ENCODE data around the gene UGT2A2. TPM values are rescaled to one million over a fixed set of nuclear protein-coding genes. Genes with fewer than 3 reads are reported as not detected.

Gene UGT2A2
- polyA plus RNA-seq, 1 of the 3 experiments (the other 2 are of a cell fraction) = not detected

DNA sequence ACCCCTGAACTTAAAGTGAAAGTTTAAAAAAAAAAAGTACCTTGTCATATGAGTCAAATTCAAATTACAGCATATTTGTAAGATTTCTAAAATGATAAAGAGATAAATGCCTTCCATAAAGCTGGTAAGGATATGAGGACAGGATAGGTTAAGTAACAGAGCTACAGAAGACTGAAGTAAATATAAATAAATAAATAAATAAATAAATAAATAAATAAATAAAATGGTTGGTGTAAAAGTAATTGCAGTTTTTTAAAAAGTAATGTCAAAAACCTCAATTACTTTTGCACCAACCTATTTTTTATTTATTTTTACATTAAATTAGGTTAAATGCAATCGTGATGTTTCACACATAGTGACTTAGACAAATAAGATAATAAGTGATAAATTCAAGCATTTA lies 62.2 kb downstream of the UGT2A2 start (continued):
- no peak for TF ChIP-seq YY1 (IDR thresholded peaks at IDR 0.05; ENCODE audit: low read depth)
- TF ChIP-seq, protein P1, sequence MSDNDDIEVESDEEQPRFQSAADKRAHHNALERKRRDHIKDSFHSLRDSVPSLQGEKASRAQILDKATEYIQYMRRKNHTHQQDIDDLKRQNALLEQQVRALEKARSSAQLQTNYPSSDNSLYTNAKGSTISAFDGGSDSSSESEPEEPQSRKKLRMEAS (IDR thresholded peaks at IDR 0.05; ENCODE audit: low read depth) = no peak
- TF ChIP-seq TCF12 (IDR thresholded peaks at IDR 0.05) = no peak
- no peak for TF ChIP-seq MXI1 (IDR thresholded peaks at IDR 0.05; ENCODE audit: low read depth, low read length)
- no peak for TF ChIP-seq RCOR1 (IDR thresholded peaks at IDR 0.05; ENCODE audit: low read length)
- no peak for TF ChIP-seq EZH2phosphoT487 (IDR thresholded peaks at IDR 0.05; ENCODE audit: borderline replicate concordance, low read depth)
- TF ChIP-seq NFIC (IDR thresholded peaks at IDR 0.05; ENCODE audit: borderline replicate concordance) = no peak
- no peak for TF ChIP-seq MEF2A (IDR thresholded peaks at IDR 0.05; ENCODE audit: borderline replicate concordance, low read depth)
- no peak for TF ChIP-seq SMC3 (IDR thresholded peaks at IDR 0.05; ENCODE audit: low read depth, low read length)
- no peak for TF ChIP-seq JUND (IDR thresholded peaks at IDR 0.05)

DNA sequence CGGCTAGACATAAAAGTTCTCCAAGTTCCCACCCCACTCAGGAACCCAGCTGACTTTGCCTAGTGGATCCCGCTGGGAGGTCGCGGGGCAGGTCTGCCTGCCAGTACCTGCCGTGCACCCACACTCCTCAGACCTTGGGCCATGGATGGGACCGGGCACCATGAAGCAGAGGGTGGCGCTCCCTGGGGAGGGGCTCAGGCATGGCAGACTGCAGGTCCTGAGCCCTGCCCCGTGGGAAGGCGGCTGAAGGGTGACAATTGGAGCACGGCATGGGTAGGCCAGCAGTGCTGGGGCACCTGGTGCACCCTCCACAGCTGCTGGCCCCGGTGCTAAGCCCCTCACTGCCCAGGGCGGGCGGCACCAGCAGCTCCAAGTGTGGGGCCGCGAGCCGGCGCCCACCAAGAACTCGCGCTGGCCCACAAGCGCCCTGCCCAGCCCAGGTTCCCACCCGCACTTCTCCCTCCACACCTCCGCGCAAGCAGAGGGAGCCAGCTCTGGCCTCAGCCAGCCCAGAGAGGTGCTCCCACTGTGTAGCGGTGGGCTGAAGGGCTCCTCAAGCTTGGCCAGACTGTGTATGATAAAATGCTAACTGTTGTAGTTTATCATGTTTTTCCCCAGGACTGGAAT lies 63.1 kb downstream of the UGT2A2 start:
- Histone ChIP-seq H3K4me3 (ENCODE audit: low read depth in 2 of 2, low read length in 1 of 2) (no peak overlapping the region), H3K36me3 (replicated peaks in 1 of 2; ENCODE audit: control insufficient read depth in 1 of 2, insufficient read depth in 2 of 2, low read length in 1 of 2) (no peaks in the 10 kb centered on the region), H3K4me1 (ENCODE audit: control insufficient read depth in 1 of 2, insufficient read depth in 2 of 2, low read depth in 1 of 2, low read length in 1 of 2) (no peaks in the 10 kb centered on the region), H3K27ac (ENCODE audit: low read depth in 2 of 2, low read length in 1 of 2) (no peak overlapping the region), H3K9ac (no peak overlapping the region), H3K79me2 (ENCODE audit: insufficient read depth) (no peaks in the 10 kb centered on the region), H3F3A (replicated peaks; ENCODE audit: insufficient read depth) (no peaks in the 10 kb centered on the region), H3K9me2 (no peaks in the 10 kb centered on the region), H3K9me3 (no peaks in the 10 kb centered on the region), H2AFZ (ENCODE audit: low read depth) (no peak overlapping the region), H3K27me3 (ENCODE audit: insufficient read depth) (no peaks in the 10 kb centered on the region; the same call in 1 of the 2 replicates), H4K20me1 (ENCODE audit: insufficient read depth) (no peaks in the 10 kb centered on the region), H3K4me2 (no peak overlapping the region)
- no peak for DNase-seq
- ChIA-PET POLR2A (no interaction called here), CTCF (no interaction called here)
- WGBS (ENCODE audit: low lambda C conversion rate) = 48% methylated on average over 14 of the region's 24 CpGs
- TF ChIP-seq MXI1 (IDR thresholded peaks at IDR 0.05; ENCODE audit: low read depth, low read length) = no peak
- no peak for TF ChIP-seq RAD21 (IDR thresholded peaks at IDR 0.05; ENCODE audit: low read length)
- TF ChIP-seq, protein P2, sequence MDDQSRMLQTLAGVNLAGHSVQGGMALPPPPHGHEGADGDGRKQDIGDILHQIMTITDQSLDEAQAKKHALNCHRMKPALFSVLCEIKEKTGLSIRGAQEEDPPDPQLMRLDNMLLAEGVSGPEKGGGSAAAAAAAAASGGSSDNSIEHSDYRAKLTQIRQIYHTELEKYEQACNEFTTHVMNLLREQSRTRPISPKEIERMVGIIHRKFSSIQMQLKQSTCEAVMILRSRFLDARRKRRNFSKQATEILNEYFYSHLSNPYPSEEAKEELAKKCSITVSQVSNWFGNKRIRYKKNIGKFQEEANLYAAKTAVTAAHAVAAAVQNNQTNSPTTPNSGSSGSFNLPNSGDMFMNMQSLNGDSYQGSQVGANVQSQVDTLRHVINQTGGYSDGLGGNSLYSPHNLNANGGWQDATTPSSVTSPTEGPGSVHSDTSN (IDR thresholded peaks at IDR 0.05) = no peak
- TF ChIP-seq RXRA (IDR thresholded peaks at IDR 0.05; ENCODE audit: borderline replicate concordance, low read depth) = no peak

DNA sequence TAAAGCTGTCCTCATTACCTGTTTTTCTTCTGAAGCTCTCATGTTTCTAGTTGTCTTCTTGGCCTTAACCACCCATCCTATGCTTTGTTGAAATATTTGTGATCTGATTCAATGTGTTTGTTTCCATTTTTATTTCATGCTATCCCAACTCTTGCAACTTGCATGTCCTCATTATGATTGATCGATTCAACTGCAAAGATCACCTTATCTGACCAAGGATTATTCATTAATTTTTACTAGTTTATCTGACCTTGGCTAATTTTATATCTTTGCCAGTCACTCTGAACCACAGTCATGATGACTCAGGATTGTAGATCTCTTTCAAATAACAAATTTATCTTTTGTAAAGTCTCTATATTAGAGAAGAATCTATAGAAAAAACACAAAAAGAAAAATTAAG lies 70.7 kb downstream of the UGT2A2 start:
- H3K36me3 ChIP-seq (replicated peaks in 1 of 2; ENCODE audit: control insufficient read depth in 1 of 2, insufficient read depth in 2 of 2, low read length in 1 of 2) = no peaks in the 10 kb centered on the region
- H3F3A ChIP-seq (replicated peaks; ENCODE audit: insufficient read depth) = no peaks in the 10 kb centered on the region
- H4K20me1 ChIP-seq (ENCODE audit: insufficient read depth) = no peaks in the 10 kb centered on the region
- no peak for TF ChIP-seq MEF2A (IDR thresholded peaks at IDR 0.05; ENCODE audit: borderline replicate concordance, low read depth)
- TF ChIP-seq SIN3A (IDR thresholded peaks at IDR 0.05; ENCODE audit: borderline replicate concordance, low read depth, low read length) = no peak
- TF ChIP-seq NFIC (IDR thresholded peaks at IDR 0.05; ENCODE audit: borderline replicate concordance) = no peak
- TF ChIP-seq YY1 (IDR thresholded peaks at IDR 0.05; ENCODE audit: low read depth) = no peak
- TF ChIP-seq POLR2AphosphoS5 (IDR thresholded peaks at IDR 0.05; ENCODE audit: low read depth, low read length) = no peak
- no peak for TF ChIP-seq GABPA (IDR thresholded peaks at IDR 0.05; ENCODE audit: low read depth)
- TF ChIP-seq TAF1 (IDR thresholded peaks at IDR 0.05; ENCODE audit: borderline replicate concordance, low read depth, low read length) = no peak
- TF ChIP-seq EP300 (IDR thresholded peaks at IDR 0.05; ENCODE audit: borderline replicate concordance in 1 of 2, low read depth in 1 of 2, low read length in 1 of 2) = no peak
- no peak for TF ChIP-seq RAD21 (IDR thresholded peaks at IDR 0.05; ENCODE audit: low read length)
- TF ChIP-seq, protein P3, sequence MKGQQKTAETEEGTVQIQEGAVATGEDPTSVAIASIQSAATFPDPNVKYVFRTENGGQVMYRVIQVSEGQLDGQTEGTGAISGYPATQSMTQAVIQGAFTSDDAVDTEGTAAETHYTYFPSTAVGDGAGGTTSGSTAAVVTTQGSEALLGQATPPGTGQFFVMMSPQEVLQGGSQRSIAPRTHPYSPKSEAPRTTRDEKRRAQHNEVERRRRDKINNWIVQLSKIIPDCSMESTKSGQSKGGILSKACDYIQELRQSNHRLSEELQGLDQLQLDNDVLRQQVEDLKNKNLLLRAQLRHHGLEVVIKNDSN (IDR thresholded peaks at IDR 0.05; ENCODE audit: borderline replicate concordance, low read depth) = no peak
- TF ChIP-seq, protein P2 (IDR thresholded peaks at IDR 0.05) = no peak
- no peak overlapping the region for H3K9ac ChIP-seq
- no peaks in the 10 kb centered on the region for H3K9me3 ChIP-seq
- H2AFZ ChIP-seq (ENCODE audit: low read depth) = no peak overlapping the region
- no peaks in the 10 kb centered on the region for H3K4me1 ChIP-seq (ENCODE audit: control insufficient read depth in 1 of 2, insufficient read depth in 2 of 2, low read depth in 1 of 2, low read length in 1 of 2)
- no peaks in the 10 kb centered on the region for H3K79me2 ChIP-seq (ENCODE audit: insufficient read depth)
- no peak overlapping the region for H3K4me3 ChIP-seq (ENCODE audit: low read depth in 2 of 2, low read length in 1 of 2)
- H3K27me3 ChIP-seq (ENCODE audit: insufficient read depth) = no peaks in the 10 kb centered on the region
- no peak for DNase-seq
- H3K9me2 ChIP-seq = no peaks in the 10 kb centered on the region
- ChIA-PET POLR2A (no interaction called here), CTCF (no interaction called here)
- no peak overlapping the region for H3K4me2 ChIP-seq
- no peak overlapping the region for H3K27ac ChIP-seq (ENCODE audit: low read depth in 2 of 2, low read length in 1 of 2)
- 3% methylated on average over 1 of the region's 1 CpG for WGBS (ENCODE audit: low lambda C conversion rate)
